ENCODE measurements around the gene ZNF410. TPM values are rescaled to one million over a fixed set of nuclear protein-coding genes. Genes with fewer than 3 reads are reported as not detected.
"Not testable (repeated sequence)": the region's sequence is repeated elsewhere in the genome, so short reads cannot be mapped to it uniquely, and the experiment has no call there.

The ZNF410 gene
- total RNA-seq, 3 donors from 2014 or later: 47.8 to 71.1 (median 59.0) TPM

GRCh38 chr14:73887318-73887616 lies 608 bp downstream of the ZNF410 start:
- H3K27ac ChIP-seq: peak overlapping the region; percentile 97 to 98
- TF ChIP-seq CTCF (IDR thresholded peaks at IDR 0.05): no peak
- no peak for TF ChIP-seq POLR2A (IDR thresholded peaks at IDR 0.05)
- TF ChIP-seq POLR2AphosphoS5 (IDR thresholded peaks at IDR 0.05): no peak
- intact Hi-C loops (cut with DNase I; ENCODE audit: low total_unique reads): no loop called here
- no peak for DNase-seq (ENCODE audit: low spot score in 2 of 2)
- H3K4me1 ChIP-seq: peaks cover 0 to 7% of the 10 kb centered on the region in 2 donors
- no peaks in the 10 kb centered on the region for H3K27me3 ChIP-seq
- H3K36me3 ChIP-seq: no peaks in the 10 kb centered on the region
- H3K9me3 ChIP-seq: no peaks in the 10 kb centered on the region
- peak overlapping the region; percentile 77 to 90 (median 89) for H3K4me3 ChIP-seq

- intact Hi-C loops (cut with DNase I; ENCODE audit: low total_unique reads): no loop called here
- Histone ChIP-seq H3K27ac (peak overlapping the region; percentile 97 to 98), H3K27me3 (no peaks in the 10 kb centered on the region), H3K9me3 (no peaks in the 10 kb centered on the region), H3K36me3 (no peaks in the 10 kb centered on the region), H3K4me1 (peaks cover 0 to 7% of the 10 kb centered on the region in 2 donors), H3K4me3 (peak overlapping the region; percentile 77 to 90 (median 89))
- no peak for DNase-seq (ENCODE audit: low spot score in 2 of 2)
- TF ChIP-seq POLR2A (IDR thresholded peaks at IDR 0.05) (no peak), POLR2AphosphoS5 (IDR thresholded peaks at IDR 0.05) (no peak), CTCF (IDR thresholded peaks at IDR 0.05) (no peak)
Measured at GRCh38 chr14:73887694-73888459, 1.2 kb downstream of the ZNF410 start.

GRCh38 chr14:73888460-73888725 lies 1.7 kb downstream of the ZNF410 start:
- intact Hi-C loops (cut with DNase I; ENCODE audit: low total_unique reads): no loop called here
- H3K4me3 ChIP-seq: peak overlapping the region in 1 of 3 donors; percentile 90
- peaks cover 0 to 7% of the 10 kb centered on the region in 2 donors for H3K4me1 ChIP-seq
- H3K27me3 ChIP-seq: no peaks in the 10 kb centered on the region
- no peak for DNase-seq (ENCODE audit: low spot score in 2 of 2)
- H3K9me3 ChIP-seq: no peaks in the 10 kb centered on the region
- peak overlapping the region; percentile 64 to 97 for H3K27ac ChIP-seq
- H3K36me3 ChIP-seq: no peaks in the 10 kb centered on the region
- TF ChIP-seq CTCF (IDR thresholded peaks at IDR 0.05) (no peak), POLR2A (IDR thresholded peaks at IDR 0.05) (no peak), POLR2AphosphoS5 (IDR thresholded peaks at IDR 0.05) (no peak)

GRCh38 chr14:73888971-73889370 lies 2.3 kb downstream of the ZNF410 start:
- H3K9me3 ChIP-seq: no peaks in the 10 kb centered on the region
- no peak for DNase-seq (ENCODE audit: low spot score in 2 of 2)
- H3K36me3 ChIP-seq: no peaks in the 10 kb centered on the region
- intact Hi-C loops (cut with DNase I; ENCODE audit: low total_unique reads): no loop called here
- no peak overlapping the region for H3K4me3 ChIP-seq
- H3K27ac ChIP-seq: peak overlapping the region in 1 of 2 donors; percentile 12
- TF ChIP-seq CTCF (IDR thresholded peaks at IDR 0.05): no peak
- no peak for TF ChIP-seq POLR2A (IDR thresholded peaks at IDR 0.05)
- TF ChIP-seq POLR2AphosphoS5 (IDR thresholded peaks at IDR 0.05): no peak
- H3K27me3 ChIP-seq: no peaks in the 10 kb centered on the region
- H3K4me1 ChIP-seq: peaks cover 0 to 7% of the 10 kb centered on the region in 2 donors

- no peak for DNase-seq (ENCODE audit: low spot score in 2 of 2)
- intact Hi-C loops (cut with DNase I; ENCODE audit: low total_unique reads): no loop called here
- TF ChIP-seq POLR2AphosphoS5 (IDR thresholded peaks at IDR 0.05) (no peak), POLR2A (IDR thresholded peaks at IDR 0.05) (no peak), CTCF (IDR thresholded peaks at IDR 0.05) (no peak)
- H3K9me3 ChIP-seq: no peaks in the 10 kb centered on the region
- no peak overlapping the region for H3K27ac ChIP-seq
- peaks cover 0 to 7% of the 10 kb centered on the region in 2 donors for H3K4me1 ChIP-seq
- no peaks in the 10 kb centered on the region for H3K36me3 ChIP-seq
- no peaks in the 10 kb centered on the region for H3K27me3 ChIP-seq
- no peak overlapping the region for H3K4me3 ChIP-seq
Measured at GRCh38 chr14:73889376-73889775, 2.7 kb downstream of the ZNF410 start.

GRCh38 chr14:73894180-73894687 lies 7.6 kb downstream of the ZNF410 start:
- DNase-seq (ENCODE audit: low spot score in 2 of 2); H3K27ac ChIP-seq; H3K4me3 ChIP-seq; H3K9me3 ChIP-seq; intact Hi-C loops (cut with DNase I; ENCODE audit: low total_unique reads); H3K4me1 ChIP-seq; H3K27me3 ChIP-seq; H3K36me3 ChIP-seq: not testable (repeated sequence)

Data from breast epithelium (tissue), 4 donors.